Astrocyte of the cerebellum (primary cell): ENCODE data around the gene PSEN2.

ENCODE experiments used
- DNase-seq: peaks from one replicate; pipeline ENCODE4 v3.0.0-alpha.2; 2011; ENCODE audit warnings: low read depth
- H3K4me3 ChIP-seq: 2 replicates; pipeline ENCODE4 v1.5.1; 2011; ENCODE audit warnings: mild to moderate bottlenecking, low read depth, low read length, moderate library complexity
- in situ Hi-C: cut with HindIII; loops from 2 replicates; pipeline ENCODE4 v1.10.0; 2017; ENCODE audit warnings: low sequenced_read_pairs
- TF ChIP-seq, protein P1 (sequence below): IDR thresholded peaks from 2 replicates; pipeline ENCODE4 v1.5.1; 2012; ENCODE audit warnings: low read length, low read depth, moderate library complexity, mild to moderate bottlenecking; ENCODE audit errors: missing control alignments

PSEN2 gene

DNA sequence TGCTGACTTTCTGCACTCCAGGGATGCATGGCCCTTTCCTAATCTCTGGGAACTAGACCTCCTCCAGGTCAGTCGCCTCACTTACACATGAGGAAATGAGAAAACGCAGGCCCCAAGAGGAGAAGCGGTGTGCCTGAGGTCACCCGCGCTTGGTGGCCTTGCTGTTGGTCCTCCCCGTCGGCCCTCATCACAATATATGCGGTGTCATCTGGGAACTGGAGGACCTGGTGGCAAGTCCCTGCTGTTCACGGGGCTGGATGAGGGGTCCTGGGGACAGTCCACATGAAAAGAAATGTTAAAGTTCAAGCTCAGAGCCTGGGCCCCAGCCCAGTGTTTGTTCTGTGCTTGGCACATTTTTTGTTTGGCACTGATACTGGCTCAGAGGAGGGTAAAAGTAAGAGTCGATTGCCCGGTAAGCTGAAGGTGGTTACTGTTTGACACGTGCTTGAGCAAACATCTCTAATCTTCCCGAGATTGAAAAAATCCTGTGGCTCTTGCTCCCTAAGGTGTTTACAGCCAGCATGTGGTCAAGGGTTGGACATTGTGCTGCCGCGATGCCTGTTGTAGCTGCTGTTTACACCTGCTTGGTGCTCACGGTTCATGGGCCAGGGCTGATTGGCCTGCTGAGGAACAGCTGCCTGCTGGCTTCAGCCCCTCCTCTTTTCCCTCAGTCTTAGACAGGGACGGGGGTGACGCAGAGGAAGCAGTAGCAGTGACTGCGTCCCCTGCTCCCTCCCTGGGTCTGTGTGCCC, 74.9 kb downstream of the PSEN2 start:
- TF ChIP-seq, protein P1, sequence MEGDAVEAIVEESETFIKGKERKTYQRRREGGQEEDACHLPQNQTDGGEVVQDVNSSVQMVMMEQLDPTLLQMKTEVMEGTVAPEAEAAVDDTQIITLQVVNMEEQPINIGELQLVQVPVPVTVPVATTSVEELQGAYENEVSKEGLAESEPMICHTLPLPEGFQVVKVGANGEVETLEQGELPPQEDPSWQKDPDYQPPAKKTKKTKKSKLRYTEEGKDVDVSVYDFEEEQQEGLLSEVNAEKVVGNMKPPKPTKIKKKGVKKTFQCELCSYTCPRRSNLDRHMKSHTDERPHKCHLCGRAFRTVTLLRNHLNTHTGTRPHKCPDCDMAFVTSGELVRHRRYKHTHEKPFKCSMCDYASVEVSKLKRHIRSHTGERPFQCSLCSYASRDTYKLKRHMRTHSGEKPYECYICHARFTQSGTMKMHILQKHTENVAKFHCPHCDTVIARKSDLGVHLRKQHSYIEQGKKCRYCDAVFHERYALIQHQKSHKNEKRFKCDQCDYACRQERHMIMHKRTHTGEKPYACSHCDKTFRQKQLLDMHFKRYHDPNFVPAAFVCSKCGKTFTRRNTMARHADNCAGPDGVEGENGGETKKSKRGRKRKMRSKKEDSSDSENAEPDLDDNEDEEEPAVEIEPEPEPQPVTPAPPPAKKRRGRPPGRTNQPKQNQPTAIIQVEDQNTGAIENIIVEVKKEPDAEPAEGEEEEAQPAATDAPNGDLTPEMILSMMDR: no peak
- no peak overlapping the region for H3K4me3 ChIP-seq
- no peak for DNase-seq
- in situ Hi-C loops: no loop called here
